CD4-positive, alpha-beta T cell treated with Interleukin-12 subunit alpha and Interleukin-12 subunit beta, for 1 hour (primary cell): ENCODE measurements around the gene CCDC188.

ENCODE experiments used
- DNase-seq: peaks from one replicate; pipeline ENCODE4 v3.0.0-alpha.2; 2020

The CCDC188 gene

GRCh38 chr22:20101638-20102037 lies 49.2 kb downstream of the CCDC188 start:
- no peak for DNase-seq

GRCh38 chr22:20099099-20099711 lies 51.6 kb downstream of the CCDC188 start:
- DNase-seq = no peak
